ENCODE results near the gene IQCH.
A peak's percentile ranks its signal among the peaks of the same experiment; 100 is the strongest.
"Not testable (repeated sequence)": the region's sequence is repeated elsewhere in the genome, so short reads cannot be mapped to it uniquely, and the experiment has no call there.

IQCH gene

GRCh38 chr15:67358812-67359211 lies 104.2 kb downstream of the IQCH start:
- peaks cover 9% of the 10 kb centered on the region for H3K36me3 Mint-ChIP-seq (ENCODE audit: low read depth)
- H3K27ac Mint-ChIP-seq, result no peak overlapping the region
- H3K9me3 Mint-ChIP-seq, result peaks cover 9% of the 10 kb centered on the region
- DNase-seq, result no peak
- no peak for TF ChIP-seq CTCF (IDR thresholded peaks at IDR 0.05)
- H3K4me3 Mint-ChIP-seq, result no peak overlapping the region
- H3K27me3 Mint-ChIP-seq (ENCODE audit: low read depth, poor library complexity), result peaks cover 3% of the 10 kb centered on the region
- peaks cover 48% of the 10 kb centered on the region for H3K4me1 Mint-ChIP-seq

GRCh38 chr15:67359431-67360079 lies 105.0 kb downstream of the IQCH start:
- TF ChIP-seq CTCF (IDR thresholded peaks at IDR 0.05), result no peak
- H3K36me3 Mint-ChIP-seq (ENCODE audit: low read depth), result peaks cover 2% of the 10 kb centered on the region
- H3K27me3 Mint-ChIP-seq (ENCODE audit: low read depth, poor library complexity), result peaks cover 3% of the 10 kb centered on the region
- no peak for DNase-seq
- peaks cover 2% of the 10 kb centered on the region for H3K9me3 Mint-ChIP-seq
- peak overlapping the region; percentile 58 for H3K27ac Mint-ChIP-seq
- H3K4me3 Mint-ChIP-seq, result peak overlapping the region; percentile 37
- peaks cover 48% of the 10 kb centered on the region for H3K4me1 Mint-ChIP-seq

GRCh38 chr15:67361100-67361499 lies 106.5 kb downstream of the IQCH start:
- peaks cover 48% of the 10 kb centered on the region for H3K4me1 Mint-ChIP-seq
- DNase-seq, result no peak
- H3K36me3 Mint-ChIP-seq (ENCODE audit: low read depth), result no peaks in the 10 kb centered on the region
- H3K27me3 Mint-ChIP-seq (ENCODE audit: low read depth, poor library complexity), result peaks cover 3% of the 10 kb centered on the region
- no peak overlapping the region for H3K27ac Mint-ChIP-seq
- no peak overlapping the region for H3K4me3 Mint-ChIP-seq
- no peak for TF ChIP-seq CTCF (IDR thresholded peaks at IDR 0.05)
- H3K9me3 Mint-ChIP-seq, result no peaks in the 10 kb centered on the region

- peaks cover 43% of the 10 kb centered on the region for H3K4me1 Mint-ChIP-seq
- not testable (repeated sequence) for H3K27me3 Mint-ChIP-seq (ENCODE audit: low read depth, poor library complexity); H3K9me3 Mint-ChIP-seq
Observed at GRCh38 chr15:67363712-67364111, 109.1 kb downstream of the IQCH start.

GRCh38 chr15:67365994-67366393 lies 111.4 kb downstream of the IQCH start:
- Mint-ChIP-seq H3K27me3 (ENCODE audit: low read depth, poor library complexity) (peaks cover 12% of the 10 kb centered on the region), H3K36me3 (ENCODE audit: low read depth) (no peaks in the 10 kb centered on the region), H3K27ac (no peak overlapping the region), H3K9me3 (no peaks in the 10 kb centered on the region), H3K4me1 (peaks cover 20% of the 10 kb centered on the region), H3K4me3 (no peak overlapping the region)
- TF ChIP-seq CTCF (IDR thresholded peaks at IDR 0.05), result no peak
- no peak for DNase-seq

More at GRCh38 chr15:67363712-67364111, 109.1 kb downstream of the IQCH start:
- H3K36me3 Mint-ChIP-seq (ENCODE audit: low read depth); H3K27ac Mint-ChIP-seq; DNase-seq; H3K4me3 Mint-ChIP-seq: not testable (repeated sequence)

- Mint-ChIP-seq H3K27ac (no peak overlapping the region), H3K36me3 (ENCODE audit: low read depth) (no peaks in the 10 kb centered on the region), H3K4me1 (peaks cover 11% of the 10 kb centered on the region), H3K4me3 (no peak overlapping the region), H3K27me3 (ENCODE audit: low read depth, poor library complexity) (peaks cover 14% of the 10 kb centered on the region), H3K9me3 (no peaks in the 10 kb centered on the region)
- DNase-seq, result no peak
- no peak for TF ChIP-seq CTCF (IDR thresholded peaks at IDR 0.05)
Observed at GRCh38 chr15:67366904-67367303, 112.3 kb downstream of the IQCH start.
